ENCODE measurements around the gene NME1.

- TF ChIP-seq GATA3 (IDR thresholded peaks at IDR 0.05; ENCODE audit: low read depth, low read length) (no peak), GATA2 (IDR thresholded peaks at IDR 0.05; ENCODE audit: low read depth, low read length) (no peak)
Measured at GRCh38 chr17:51159604-51160003, 6.2 kb downstream of the NME1 start.

Data from SH-SY5Y (cell line).